ENCODE results near the gene MAFF. TPM values are rescaled to one million over a fixed set of nuclear protein-coding genes. Genes with fewer than 3 reads are reported as not detected.

The MAFF gene
- total RNA-seq, 2 experiments from 2014 or later: 25.6 to 27.3 TPM

GRCh38 chr22:38201371-38201710 lies 453 bp upstream of the MAFF start:
- Mint-ChIP-seq H3K9me3 (no peaks in the 10 kb centered on the region), H3K4me1 (ENCODE audit: low read depth) (peaks cover 26% of the 10 kb centered on the region), H3K27ac (peak overlapping the region; percentile 87), H3K36me3 (ENCODE audit: low read depth) (no peaks in the 10 kb centered on the region), H3K4me3 (peak overlapping the region; percentile 90), H3K27me3 (no peaks in the 10 kb centered on the region)
- ChIA-PET CTCF (interaction anchor here (1.7 kb wide), 1 partner anchor 21 kb away, joined by 7 read pairs; no protein-coding TSS in a partner anchor), POLR2A (interaction anchor here (0.7 to 3.5 kb wide), 11 partner anchors 9 to 593 kb away, joined by 3 to 39 read pairs (median 5); partner anchors contain the start of genes CSNK1E, GGA1 and PLA2G6)
- TF ChIP-seq, protein P1, sequence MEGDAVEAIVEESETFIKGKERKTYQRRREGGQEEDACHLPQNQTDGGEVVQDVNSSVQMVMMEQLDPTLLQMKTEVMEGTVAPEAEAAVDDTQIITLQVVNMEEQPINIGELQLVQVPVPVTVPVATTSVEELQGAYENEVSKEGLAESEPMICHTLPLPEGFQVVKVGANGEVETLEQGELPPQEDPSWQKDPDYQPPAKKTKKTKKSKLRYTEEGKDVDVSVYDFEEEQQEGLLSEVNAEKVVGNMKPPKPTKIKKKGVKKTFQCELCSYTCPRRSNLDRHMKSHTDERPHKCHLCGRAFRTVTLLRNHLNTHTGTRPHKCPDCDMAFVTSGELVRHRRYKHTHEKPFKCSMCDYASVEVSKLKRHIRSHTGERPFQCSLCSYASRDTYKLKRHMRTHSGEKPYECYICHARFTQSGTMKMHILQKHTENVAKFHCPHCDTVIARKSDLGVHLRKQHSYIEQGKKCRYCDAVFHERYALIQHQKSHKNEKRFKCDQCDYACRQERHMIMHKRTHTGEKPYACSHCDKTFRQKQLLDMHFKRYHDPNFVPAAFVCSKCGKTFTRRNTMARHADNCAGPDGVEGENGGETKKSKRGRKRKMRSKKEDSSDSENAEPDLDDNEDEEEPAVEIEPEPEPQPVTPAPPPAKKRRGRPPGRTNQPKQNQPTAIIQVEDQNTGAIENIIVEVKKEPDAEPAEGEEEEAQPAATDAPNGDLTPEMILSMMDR (IDR thresholded peaks at IDR 0.05): no peak
- intact Hi-C loops (cut with DNase I, micrococcal nuclease): loop anchor here (1.0 to 10.0 kb wide), 5 partner anchors 20 to 116 kb away; partner anchors contain the start of genes PLA2G6 (in 2 of the 2), CSNK1E (in 1 of the 2) and TMEM184B (in 1 of the 2)
- DNase-seq (no peak), ATAC-seq (ENCODE audit: poor library complexity) (no peak)
- Histone ChIP-seq H3K4me3 (ENCODE audit: low read length) (peak overlapping the region; percentile 83), H3K9me3 (ENCODE audit: control insufficient read depth in 1 of 2, insufficient read depth in 1 of 2, low read length in 2 of 2) (no peaks in the 10 kb centered on the region), H3K36me3 (ENCODE audit: insufficient read depth, low read length) (no peaks in the 10 kb centered on the region), H3K27me3 (ENCODE audit: control insufficient read depth in 1 of 2, insufficient read depth in 2 of 2, low read length in 2 of 2) (no peaks in the 10 kb centered on the region), H3K4me1 (ENCODE audit: insufficient read depth, low read length) (peaks cover 37% of the 10 kb centered on the region), H3K27ac (ENCODE audit: low read depth in 1 of 2, low read length in 2 of 2) (peak overlapping the region; percentile 82)

GRCh38 chr22:38202437-38203089 lies 769 bp downstream of the MAFF start:
- Histone ChIP-seq H3K4me1 (ENCODE audit: insufficient read depth, low read length) (peaks cover 37% of the 10 kb centered on the region), H3K27ac (ENCODE audit: low read depth in 1 of 2, low read length in 2 of 2) (peak overlapping the region; percentile 55 to 82), H3K4me3 (ENCODE audit: low read length) (peak overlapping the region; percentile 83), H3K27me3 (ENCODE audit: control insufficient read depth in 1 of 2, insufficient read depth in 2 of 2, low read length in 2 of 2) (no peaks in the 10 kb centered on the region), H3K9me3 (ENCODE audit: control insufficient read depth in 1 of 2, insufficient read depth in 1 of 2, low read length in 2 of 2) (no peaks in the 10 kb centered on the region), H3K36me3 (ENCODE audit: insufficient read depth, low read length) (no peaks in the 10 kb centered on the region)
- no peaks in the 10 kb centered on the region for H3K9me3 Mint-ChIP-seq
- no peaks in the 10 kb centered on the region for H3K36me3 Mint-ChIP-seq (ENCODE audit: low read depth)
- DNase-seq (peak in 13 of 14 experiments; percentile 22 to 86 (median 47)), ATAC-seq (ENCODE audit: poor library complexity) (peak; percentile 28)
- H3K4me3 Mint-ChIP-seq: peak overlapping the region; percentile 89
- no peaks in the 10 kb centered on the region for H3K27me3 Mint-ChIP-seq
- intact Hi-C loops (cut with DNase I, micrococcal nuclease): loop anchor here (5.0 to 10.0 kb wide), 3 partner anchors 62 to 115 kb away; partner anchors contain the start of genes CSNK1E (in 1 of the 2) and TMEM184B (in 1 of the 2)
- H3K27ac Mint-ChIP-seq: peak overlapping the region; percentile 71
- TF ChIP-seq, protein P1 (IDR thresholded peaks at IDR 0.05): no peak
- peaks cover 26% of the 10 kb centered on the region for H3K4me1 Mint-ChIP-seq (ENCODE audit: low read depth)
- ChIA-PET CTCF (interaction anchor here (0.5 to 1.7 kb wide), 2 partner anchors 22 to 190 kb away, joined by 3 to 7 read pairs; no protein-coding TSS in a partner anchor), POLR2A (interaction anchor here (0.8 to 3.5 kb wide), 8 partner anchors 12 to 1117 kb away, joined by 3 to 39 read pairs (median 5); partner anchors contain the start of genes CBX6, CSNK1E, GGA1 and PLA2G6)

- ATAC-seq (ENCODE audit: poor library complexity): peak; percentile 30
- H3K4me1 ChIP-seq (ENCODE audit: insufficient read depth, low read length): peaks cover 37% of the 10 kb centered on the region
- H3K4me3 Mint-ChIP-seq: peak overlapping the region; percentile 89
Observed at GRCh38 chr22:38203090-38203810, 1.5 kb downstream of the MAFF start.

More at GRCh38 chr22:38203090-38203810, 1.5 kb downstream of the MAFF start:
- peak in 9 of 14 experiments; percentile 16 to 71 (median 57) for DNase-seq
- no peaks in the 10 kb centered on the region for H3K27me3 ChIP-seq (ENCODE audit: control insufficient read depth in 1 of 2, insufficient read depth in 2 of 2, low read length in 2 of 2)
- Mint-ChIP-seq H3K36me3 (ENCODE audit: low read depth) (no peaks in the 10 kb centered on the region), H3K27me3 (no peaks in the 10 kb centered on the region), H3K4me1 (ENCODE audit: low read depth) (peaks cover 26% of the 10 kb centered on the region), H3K9me3 (no peaks in the 10 kb centered on the region), H3K27ac (peak overlapping the region; percentile 71)
- intact Hi-C loops (cut with DNase I, micrococcal nuclease): loop anchor here (5.0 to 10.0 kb wide), 3 partner anchors 62 to 114 kb away; partner anchors contain the start of genes CSNK1E (in 1 of the 2) and TMEM184B (in 1 of the 2)
- TF ChIP-seq, protein P1 (IDR thresholded peaks at IDR 0.05): no peak
- ChIA-PET CTCF (no interaction called here), POLR2A (interaction anchor here (0.7 to 3.5 kb wide), 6 partner anchors 11 to 1116 kb away, joined by 3 to 39 read pairs (median 3); partner anchors contain the start of genes CBX6, PLA2G6 and RPL3)
- H3K27ac ChIP-seq (ENCODE audit: low read depth in 1 of 2, low read length in 2 of 2): peak overlapping the region; percentile 55 to 82
- H3K4me3 ChIP-seq (ENCODE audit: low read length): peak overlapping the region; percentile 83
- no peaks in the 10 kb centered on the region for H3K9me3 ChIP-seq (ENCODE audit: control insufficient read depth in 1 of 2, insufficient read depth in 1 of 2, low read length in 2 of 2)
- H3K36me3 ChIP-seq (ENCODE audit: insufficient read depth, low read length): no peaks in the 10 kb centered on the region
